Suprapubic skin (tissue), 4 donors: ENCODE results near the gene COA5. TPM values are rescaled to one million over a fixed set of nuclear protein-coding genes. Genes with fewer than 3 reads are reported as not detected.
"Not testable (repeated sequence)": the region's sequence is repeated elsewhere in the genome, so short reads cannot be mapped to it uniquely, and the experiment has no call there.

ENCODE experiments used
- DNase-seq, 2 donors: peaks; one replicate each; pipeline ENCODE4 v3.0.0-alpha.2; 2019; ENCODE audit warnings: low spot score in 2 of 2
- H3K27ac ChIP-seq: fragments of 200-600 bp; sonication (generic); one replicate; pipeline ENCODE4 v1.5.1; 2019
- H3K27me3 ChIP-seq: fragments of 200-600 bp; sonication (generic); one replicate; pipeline ENCODE4 v1.5.1; 2019
- H3K36me3 ChIP-seq: fragments of 200-600 bp; sonication (generic); one replicate; pipeline ENCODE4 v1.5.1; 2019
- H3K4me1 ChIP-seq: fragments of 200-600 bp; sonication (generic); one replicate; pipeline ENCODE4 v1.5.1; 2019
- H3K4me3 ChIP-seq: fragments of 200-600 bp; sonication (generic); one replicate; pipeline ENCODE4 v1.5.1; 2019; ENCODE audit warnings: mild to moderate bottlenecking
- H3K9me3 ChIP-seq: fragments of 200-600 bp; sonication (generic); one replicate; pipeline ENCODE4 v1.5.1; 2019
- EP300 ChIP-seq: sonication (generic); formaldehyde crosslinking; IDR thresholded peaks from one replicate; pipeline ENCODE4 v1.6.1; 2017; ENCODE audit warnings: antibody characterized with exemption
- POLR2A ChIP-seq, 2 donors: fragments of 450-650 bp; IDR thresholded peaks; one replicate each; pipeline ENCODE4 v1.6.1; 2017; ENCODE audit warnings: antibody characterized with exemption in 2 of 2, mild to moderate bottlenecking in 2 of 2, moderate library complexity in 2 of 2
- POLR2AphosphoS5 ChIP-seq, 3 donors: sonication (generic); formaldehyde crosslinking; IDR thresholded peaks; one replicate each; pipeline ENCODE4 v1.6.1; 2017; ENCODE audit warnings: antibody characterized with exemption in 3 of 3
- WGBS: methylation state at CpG from one replicate; pipeline ENCODE4 v1.1.5; 2018; 5-methylcytosine and 5-hydroxymethylcytosine counted together
- total RNA-seq, 4 donors: library from RNA; depleted of rRNA; stranded (reverse); fragments of >200 nt; gene quantifications; one replicate each; pipeline ENCODE4 v1.1.0, GENCODE V29; 2016
- TF ChIP-seq, protein P1 (sequence below), 2 donors: fragments of 200-600 bp in 1 of 2; fragments of 450-650 bp in 1 of 2; sonication (generic) in 1 of 2; IDR thresholded peaks; one replicate each; pipeline ENCODE4 v1.5.1; 2016 to 2019; ENCODE audit warnings: antibody characterized with exemption in 2 of 2, mild to moderate bottlenecking in 1 of 2, moderate library complexity in 1 of 2

Gene COA5
- total RNA-seq, 4 donors from 2014 or later: 22.9 to 42.7 (median 30.3) TPM

DNA sequence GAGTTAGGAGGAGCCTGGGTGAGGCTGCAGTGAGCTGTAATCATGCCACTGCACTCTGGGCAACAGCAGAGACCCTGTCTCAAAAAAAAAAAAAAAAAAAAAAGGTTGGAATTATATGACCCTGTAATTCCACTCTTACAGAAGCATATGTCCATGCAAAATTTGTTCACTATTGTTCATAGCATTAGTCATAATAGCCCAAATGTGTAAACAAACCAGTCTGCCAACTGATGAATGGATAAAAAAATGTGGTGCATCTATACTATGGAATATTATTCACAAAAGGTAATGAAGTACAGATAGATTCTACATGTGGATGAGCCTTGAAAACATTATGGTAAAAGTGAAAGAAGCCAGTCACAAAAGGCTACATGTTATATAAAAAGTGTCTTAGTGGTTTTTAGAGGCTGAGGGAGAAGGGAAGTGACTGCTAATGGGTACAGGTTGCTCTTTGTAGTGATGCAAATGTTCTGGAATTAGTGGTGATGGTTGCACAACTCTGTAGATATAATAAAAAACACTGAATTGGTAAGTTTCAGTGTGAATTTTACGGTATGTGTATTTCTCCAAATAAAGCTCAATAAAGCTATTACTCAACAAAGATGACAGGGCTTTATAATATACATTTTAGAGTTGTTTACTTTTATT lies 9.4 kb downstream of the COA5 start:
- H3K36me3 ChIP-seq: peaks cover 63% of the 10 kb centered on the region
- no peak for DNase-seq
- no peaks in the 10 kb centered on the region for H3K9me3 ChIP-seq
- no peaks in the 10 kb centered on the region for H3K4me1 ChIP-seq
- H3K4me3 ChIP-seq: no peak overlapping the region
- 91% methylated on average over 1 of the region's 1 CpG for WGBS
- no peaks in the 10 kb centered on the region for H3K27me3 ChIP-seq
- no peak for TF ChIP-seq POLR2AphosphoS5 (IDR thresholded peaks at IDR 0.05)
- no peak for TF ChIP-seq POLR2A (IDR thresholded peaks at IDR 0.05)
- TF ChIP-seq EP300: no peak
- TF ChIP-seq, protein P1, sequence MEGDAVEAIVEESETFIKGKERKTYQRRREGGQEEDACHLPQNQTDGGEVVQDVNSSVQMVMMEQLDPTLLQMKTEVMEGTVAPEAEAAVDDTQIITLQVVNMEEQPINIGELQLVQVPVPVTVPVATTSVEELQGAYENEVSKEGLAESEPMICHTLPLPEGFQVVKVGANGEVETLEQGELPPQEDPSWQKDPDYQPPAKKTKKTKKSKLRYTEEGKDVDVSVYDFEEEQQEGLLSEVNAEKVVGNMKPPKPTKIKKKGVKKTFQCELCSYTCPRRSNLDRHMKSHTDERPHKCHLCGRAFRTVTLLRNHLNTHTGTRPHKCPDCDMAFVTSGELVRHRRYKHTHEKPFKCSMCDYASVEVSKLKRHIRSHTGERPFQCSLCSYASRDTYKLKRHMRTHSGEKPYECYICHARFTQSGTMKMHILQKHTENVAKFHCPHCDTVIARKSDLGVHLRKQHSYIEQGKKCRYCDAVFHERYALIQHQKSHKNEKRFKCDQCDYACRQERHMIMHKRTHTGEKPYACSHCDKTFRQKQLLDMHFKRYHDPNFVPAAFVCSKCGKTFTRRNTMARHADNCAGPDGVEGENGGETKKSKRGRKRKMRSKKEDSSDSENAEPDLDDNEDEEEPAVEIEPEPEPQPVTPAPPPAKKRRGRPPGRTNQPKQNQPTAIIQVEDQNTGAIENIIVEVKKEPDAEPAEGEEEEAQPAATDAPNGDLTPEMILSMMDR (IDR thresholded peaks at IDR 0.05): no peak
- H3K27ac ChIP-seq: no peak overlapping the region

DNA sequence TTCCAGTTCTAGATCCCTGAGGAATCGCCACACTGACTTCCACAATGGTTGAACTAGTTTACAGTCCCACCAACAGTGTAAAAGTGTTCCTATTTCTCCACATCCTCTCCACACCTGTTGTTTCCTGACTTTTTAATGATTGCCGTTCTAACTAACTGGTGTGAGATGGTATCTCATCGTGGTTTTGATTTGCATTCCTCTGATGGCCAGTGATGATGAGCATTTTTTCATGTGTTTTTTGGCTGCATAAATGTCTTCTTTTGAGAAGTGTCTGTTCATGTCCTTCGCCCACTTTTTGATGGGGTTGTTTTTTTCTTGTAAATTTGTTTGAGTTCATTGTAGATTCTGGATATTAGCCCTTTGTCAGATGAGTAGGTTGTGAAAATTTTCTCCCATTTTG lies 13.6 kb downstream of the COA5 start:
- H3K4me3 ChIP-seq, H3K27me3 ChIP-seq, DNase-seq, H3K27ac ChIP-seq, H3K9me3 ChIP-seq, H3K4me1 ChIP-seq: not testable (repeated sequence)
- H3K36me3 ChIP-seq: peaks cover 35% of the 10 kb centered on the region
- 91% methylated on average over 4 of the region's 4 CpGs for WGBS

DNA sequence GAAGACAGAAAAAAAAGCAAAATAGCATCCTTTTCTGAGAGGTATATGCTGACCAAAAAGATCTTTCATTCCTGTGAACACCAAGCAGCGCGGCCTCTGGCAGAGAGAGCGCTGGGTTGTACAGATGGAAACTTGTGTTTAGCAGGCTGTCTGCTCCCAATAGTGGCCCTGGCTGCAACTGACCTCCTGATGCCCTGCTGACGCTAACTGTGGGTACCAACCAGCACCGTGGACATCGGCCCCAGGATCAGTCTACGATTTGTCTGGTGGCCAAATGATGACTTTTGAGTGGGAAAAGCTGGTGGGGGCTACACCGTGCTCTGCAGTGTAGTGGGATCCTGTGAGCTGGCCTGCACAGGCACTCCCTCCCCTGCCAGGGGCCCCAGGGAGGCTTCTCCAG lies 15.7 kb downstream of the COA5 start:
- Histone ChIP-seq H3K4me3 (no peak overlapping the region), H3K27me3 (no peaks in the 10 kb centered on the region), H3K27ac (no peak overlapping the region), H3K4me1 (no peaks in the 10 kb centered on the region), H3K9me3 (no peaks in the 10 kb centered on the region), H3K36me3 (peaks cover 19% of the 10 kb centered on the region)
- WGBS: 95% methylated on average over 8 of the region's 8 CpGs
- TF ChIP-seq POLR2A (IDR thresholded peaks at IDR 0.05): no peak
- TF ChIP-seq EP300: no peak
- TF ChIP-seq, protein P1 (IDR thresholded peaks at IDR 0.05): no peak
- no peak for DNase-seq

DNA sequence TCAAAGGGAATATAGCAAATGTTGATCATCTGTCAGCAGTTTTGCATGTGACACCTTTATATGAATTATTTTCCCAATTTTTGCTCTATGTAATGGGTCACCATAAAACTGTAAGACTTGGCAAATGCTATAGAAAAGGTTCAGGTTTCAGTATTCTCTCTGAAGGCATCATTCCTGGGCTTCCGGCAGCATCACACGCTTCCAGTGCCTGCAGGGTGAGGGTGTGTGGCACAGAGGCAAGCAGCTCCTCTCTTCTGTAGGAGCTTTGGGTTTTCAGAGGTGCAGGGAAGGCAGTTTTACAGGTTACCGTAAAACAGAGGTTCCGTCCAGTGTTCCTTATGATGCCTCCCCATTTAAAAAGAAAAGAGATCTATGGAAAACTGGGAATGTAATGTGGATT lies 18.8 kb downstream of the COA5 start:
- Histone ChIP-seq H3K27ac (no peak overlapping the region), H3K4me1 (no peaks in the 10 kb centered on the region), H3K4me3 (no peak overlapping the region), H3K36me3 (peaks cover 31% of the 10 kb centered on the region), H3K9me3 (no peaks in the 10 kb centered on the region), H3K27me3 (no peaks in the 10 kb centered on the region)
- DNase-seq: no peak
- TF ChIP-seq POLR2A (IDR thresholded peaks at IDR 0.05): no peak
- no peak for TF ChIP-seq POLR2AphosphoS5 (IDR thresholded peaks at IDR 0.05)
- TF ChIP-seq, protein P1 (IDR thresholded peaks at IDR 0.05): no peak
- no peak for TF ChIP-seq EP300
- 90% methylated on average over 4 of the region's 4 CpGs for whole genome bisulfite sequencing

DNA sequence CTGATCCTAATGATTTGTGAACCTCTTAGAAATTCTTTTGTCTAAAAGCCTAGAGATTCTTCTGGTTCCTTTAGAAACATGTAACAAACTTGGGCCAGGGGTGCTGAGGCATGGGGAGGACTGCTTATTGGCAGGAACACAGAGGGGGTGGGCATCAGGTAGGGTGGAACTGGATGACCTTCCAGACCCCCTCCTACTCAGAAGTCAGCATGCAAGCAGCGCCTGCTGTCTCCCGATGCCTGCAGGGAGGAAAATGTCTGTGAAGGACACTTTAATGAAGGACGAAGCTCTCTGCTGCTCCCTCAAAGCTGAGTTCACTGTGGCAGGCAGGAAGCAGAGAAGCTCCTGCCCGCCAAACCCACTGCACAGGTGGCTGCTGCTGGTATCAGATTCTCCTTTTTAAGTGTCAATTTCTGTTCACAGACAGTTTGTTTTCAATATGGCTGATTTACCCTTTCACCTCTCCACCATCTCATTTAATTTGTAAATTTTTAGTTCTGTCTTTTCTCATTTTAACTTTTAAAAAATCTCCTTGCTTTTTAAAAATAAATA lies 19.4 kb downstream of the COA5 start:
- Histone ChIP-seq H3K36me3 (peaks cover 36% of the 10 kb centered on the region), H3K4me1 (no peaks in the 10 kb centered on the region), H3K27ac (no peak overlapping the region), H3K4me3 (no peak overlapping the region), H3K9me3 (no peaks in the 10 kb centered on the region), H3K27me3 (no peaks in the 10 kb centered on the region)
- no peak for DNase-seq
- WGBS: 75% methylated on average over 4 of the region's 4 CpGs
- TF ChIP-seq POLR2A (IDR thresholded peaks at IDR 0.05) (no peak), EP300 (no peak), POLR2AphosphoS5 (IDR thresholded peaks at IDR 0.05) (no peak)
- TF ChIP-seq, protein P1 (IDR thresholded peaks at IDR 0.05): no peak
